Panc1 (cell line): Measurements from ENCODE around the gene KCTD15.

ENCODE experiments used
- POLR2AphosphoS5 ChIP-seq: IDR thresholded peaks from 2 replicates; pipeline ENCODE4 v1.6.1; 2012; ENCODE audit warnings: mild to moderate bottlenecking, low read depth, low read length, moderate library complexity
- SIN3A ChIP-seq: IDR thresholded peaks from 2 replicates; pipeline ENCODE4 v1.6.1; 2012; ENCODE audit warnings: low read depth, mild to moderate bottlenecking, low read length, moderate library complexity, borderline replicate concordance; ENCODE audit not compliant: insufficient read depth
- TF ChIP-seq, protein P1 (sequence below): fragments of 450-650 bp; IDR thresholded peaks from 2 replicates; pipeline ENCODE4 v1.5.1; 2017; ENCODE audit warnings: mild to moderate bottlenecking
- TF ChIP-seq, protein P2 (sequence below), 2 experiments: IDR thresholded peaks; 2 replicates each; pipeline ENCODE4 v1.6.1; 2011 to 2012; ENCODE audit warnings: low read depth in 2 of 2, control low read depth in 1 of 2, low read length in 1 of 2, mild to moderate bottlenecking in 1 of 2, moderate library complexity in 1 of 2; ENCODE audit not compliant: insufficient read depth in 1 of 2

GRCh38 chr19:33772858-33773180 is 23.9 kb upstream of the KCTD15 start:
- TF ChIP-seq POLR2AphosphoS5 (no peak), SIN3A (no peak)
- TF ChIP-seq, protein P1, sequence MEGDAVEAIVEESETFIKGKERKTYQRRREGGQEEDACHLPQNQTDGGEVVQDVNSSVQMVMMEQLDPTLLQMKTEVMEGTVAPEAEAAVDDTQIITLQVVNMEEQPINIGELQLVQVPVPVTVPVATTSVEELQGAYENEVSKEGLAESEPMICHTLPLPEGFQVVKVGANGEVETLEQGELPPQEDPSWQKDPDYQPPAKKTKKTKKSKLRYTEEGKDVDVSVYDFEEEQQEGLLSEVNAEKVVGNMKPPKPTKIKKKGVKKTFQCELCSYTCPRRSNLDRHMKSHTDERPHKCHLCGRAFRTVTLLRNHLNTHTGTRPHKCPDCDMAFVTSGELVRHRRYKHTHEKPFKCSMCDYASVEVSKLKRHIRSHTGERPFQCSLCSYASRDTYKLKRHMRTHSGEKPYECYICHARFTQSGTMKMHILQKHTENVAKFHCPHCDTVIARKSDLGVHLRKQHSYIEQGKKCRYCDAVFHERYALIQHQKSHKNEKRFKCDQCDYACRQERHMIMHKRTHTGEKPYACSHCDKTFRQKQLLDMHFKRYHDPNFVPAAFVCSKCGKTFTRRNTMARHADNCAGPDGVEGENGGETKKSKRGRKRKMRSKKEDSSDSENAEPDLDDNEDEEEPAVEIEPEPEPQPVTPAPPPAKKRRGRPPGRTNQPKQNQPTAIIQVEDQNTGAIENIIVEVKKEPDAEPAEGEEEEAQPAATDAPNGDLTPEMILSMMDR = no peak
- TF ChIP-seq, protein P2, sequence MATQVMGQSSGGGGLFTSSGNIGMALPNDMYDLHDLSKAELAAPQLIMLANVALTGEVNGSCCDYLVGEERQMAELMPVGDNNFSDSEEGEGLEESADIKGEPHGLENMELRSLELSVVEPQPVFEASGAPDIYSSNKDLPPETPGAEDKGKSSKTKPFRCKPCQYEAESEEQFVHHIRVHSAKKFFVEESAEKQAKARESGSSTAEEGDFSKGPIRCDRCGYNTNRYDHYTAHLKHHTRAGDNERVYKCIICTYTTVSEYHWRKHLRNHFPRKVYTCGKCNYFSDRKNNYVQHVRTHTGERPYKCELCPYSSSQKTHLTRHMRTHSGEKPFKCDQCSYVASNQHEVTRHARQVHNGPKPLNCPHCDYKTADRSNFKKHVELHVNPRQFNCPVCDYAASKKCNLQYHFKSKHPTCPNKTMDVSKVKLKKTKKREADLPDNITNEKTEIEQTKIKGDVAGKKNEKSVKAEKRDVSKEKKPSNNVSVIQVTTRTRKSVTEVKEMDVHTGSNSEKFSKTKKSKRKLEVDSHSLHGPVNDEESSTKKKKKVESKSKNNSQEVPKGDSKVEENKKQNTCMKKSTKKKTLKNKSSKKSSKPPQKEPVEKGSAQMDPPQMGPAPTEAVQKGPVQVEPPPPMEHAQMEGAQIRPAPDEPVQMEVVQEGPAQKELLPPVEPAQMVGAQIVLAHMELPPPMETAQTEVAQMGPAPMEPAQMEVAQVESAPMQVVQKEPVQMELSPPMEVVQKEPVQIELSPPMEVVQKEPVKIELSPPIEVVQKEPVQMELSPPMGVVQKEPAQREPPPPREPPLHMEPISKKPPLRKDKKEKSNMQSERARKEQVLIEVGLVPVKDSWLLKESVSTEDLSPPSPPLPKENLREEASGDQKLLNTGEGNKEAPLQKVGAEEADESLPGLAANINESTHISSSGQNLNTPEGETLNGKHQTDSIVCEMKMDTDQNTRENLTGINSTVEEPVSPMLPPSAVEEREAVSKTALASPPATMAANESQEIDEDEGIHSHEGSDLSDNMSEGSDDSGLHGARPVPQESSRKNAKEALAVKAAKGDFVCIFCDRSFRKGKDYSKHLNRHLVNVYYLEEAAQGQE (IDR thresholded peaks at IDR 0.05; ENCODE audit: insufficient read depth in 1 of 2, low read depth in 2 of 2, low read length in 1 of 2) = no peak
